GM18502 (cell line): Measurements from ENCODE around the gene NME9.

Experiments used
- ATAC-seq: cut with Tn5 transposase; IDR thresholded peaks from one replicate; pipeline ENCODE4 v1.9.1; 2021; ENCODE audit warnings: mild to moderate bottlenecking; ENCODE audit not compliant: unreplicated experiment, poor library complexity

NME9 gene

DNA sequence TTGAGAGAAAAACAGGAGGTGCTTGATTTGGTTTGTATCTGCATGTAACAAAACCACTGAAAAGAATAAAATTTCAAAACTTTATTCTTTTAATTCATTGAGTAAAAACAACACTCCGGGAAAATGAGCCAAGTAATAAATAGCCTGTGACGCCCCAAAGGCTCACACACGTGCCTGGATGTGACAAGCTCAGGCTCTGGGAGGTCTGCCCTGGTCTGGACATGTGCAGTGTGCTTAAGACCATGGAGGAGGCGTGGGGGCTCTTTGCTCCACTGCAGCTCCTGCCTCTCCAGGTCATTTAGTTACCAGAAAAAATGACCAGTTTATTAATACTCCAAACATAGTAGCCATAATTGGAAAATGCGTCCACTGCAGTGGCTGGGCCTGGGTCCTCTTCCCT, 8.6 kb upstream of the NME9 start:
- ATAC-seq, result no peak

DNA sequence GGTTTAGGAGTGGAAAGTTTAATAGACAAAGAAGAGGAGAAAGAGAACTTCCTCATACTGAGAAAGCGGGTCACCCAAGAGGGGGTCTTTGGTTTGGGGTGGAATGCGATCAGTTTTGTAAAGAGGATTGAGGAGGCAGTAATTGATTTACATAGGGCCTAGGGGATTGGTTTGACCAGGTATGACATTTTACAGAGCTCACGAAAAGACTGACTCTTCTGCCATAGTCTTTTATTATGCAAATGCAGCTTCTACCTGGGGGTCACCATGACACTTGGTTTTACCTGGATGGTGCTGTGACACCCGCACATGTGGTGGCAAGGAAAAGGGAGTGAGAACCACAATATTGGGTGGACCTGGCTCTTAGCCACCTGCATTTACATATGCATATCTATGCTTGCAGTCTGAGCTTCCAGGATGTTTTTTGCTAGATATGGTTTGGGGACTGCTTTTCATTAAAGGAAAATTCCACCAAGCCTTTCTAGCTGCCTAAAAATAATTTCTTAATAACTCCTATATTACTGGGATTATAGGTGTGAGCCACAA, 6.9 kb upstream of the NME9 start:
- no peak for ATAC-seq

DNA sequence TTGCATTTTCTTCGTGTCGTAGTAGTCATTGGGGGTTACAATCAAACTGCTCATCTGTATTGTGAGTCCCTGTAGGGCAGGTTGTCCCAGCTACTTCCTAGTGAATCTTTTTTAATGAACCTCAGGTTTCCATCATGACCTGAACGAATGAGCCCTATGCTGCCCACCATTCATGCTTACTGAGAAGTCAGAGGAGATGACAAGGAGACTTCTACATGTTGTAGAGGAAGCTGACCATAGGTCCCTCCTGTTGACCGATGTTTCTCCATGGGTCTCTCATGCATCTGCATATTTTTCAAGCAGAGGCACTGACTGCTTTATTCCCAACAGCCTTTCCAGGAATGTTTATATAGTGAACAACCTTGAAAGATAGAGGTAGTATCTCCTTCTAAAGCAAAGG, 5.0 kb upstream of the NME9 start:
- no peak for ATAC-seq

DNA sequence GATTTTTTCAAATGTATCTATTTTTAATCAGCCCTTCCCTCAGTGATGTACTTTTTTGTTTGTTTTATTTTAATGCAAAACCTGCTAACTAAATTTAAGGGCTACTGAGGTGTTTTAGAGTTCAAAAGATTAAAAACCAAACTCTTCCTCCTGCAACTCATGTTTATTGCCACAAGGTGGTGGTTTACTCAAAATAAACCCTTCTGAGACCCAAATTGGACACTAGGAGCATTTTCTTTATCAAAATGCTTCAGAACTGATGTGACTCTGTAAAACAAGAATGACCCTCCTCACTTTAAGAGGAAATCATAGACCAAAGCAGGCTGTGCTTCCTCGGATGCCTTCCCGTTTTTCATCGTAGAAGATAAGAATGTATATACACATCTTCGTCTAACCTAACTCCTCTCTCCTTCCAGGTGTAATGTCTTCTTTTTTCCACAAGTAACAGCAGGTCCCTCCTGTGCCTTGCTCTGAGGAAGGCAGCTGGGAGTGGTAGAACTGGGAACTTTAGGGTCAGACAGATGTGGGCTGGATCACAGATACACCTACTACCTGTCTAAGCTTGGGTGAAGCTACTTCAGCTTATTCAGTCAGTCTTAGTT, 2.9 kb upstream of the NME9 start:
- ATAC-seq, result no peak

DNA sequence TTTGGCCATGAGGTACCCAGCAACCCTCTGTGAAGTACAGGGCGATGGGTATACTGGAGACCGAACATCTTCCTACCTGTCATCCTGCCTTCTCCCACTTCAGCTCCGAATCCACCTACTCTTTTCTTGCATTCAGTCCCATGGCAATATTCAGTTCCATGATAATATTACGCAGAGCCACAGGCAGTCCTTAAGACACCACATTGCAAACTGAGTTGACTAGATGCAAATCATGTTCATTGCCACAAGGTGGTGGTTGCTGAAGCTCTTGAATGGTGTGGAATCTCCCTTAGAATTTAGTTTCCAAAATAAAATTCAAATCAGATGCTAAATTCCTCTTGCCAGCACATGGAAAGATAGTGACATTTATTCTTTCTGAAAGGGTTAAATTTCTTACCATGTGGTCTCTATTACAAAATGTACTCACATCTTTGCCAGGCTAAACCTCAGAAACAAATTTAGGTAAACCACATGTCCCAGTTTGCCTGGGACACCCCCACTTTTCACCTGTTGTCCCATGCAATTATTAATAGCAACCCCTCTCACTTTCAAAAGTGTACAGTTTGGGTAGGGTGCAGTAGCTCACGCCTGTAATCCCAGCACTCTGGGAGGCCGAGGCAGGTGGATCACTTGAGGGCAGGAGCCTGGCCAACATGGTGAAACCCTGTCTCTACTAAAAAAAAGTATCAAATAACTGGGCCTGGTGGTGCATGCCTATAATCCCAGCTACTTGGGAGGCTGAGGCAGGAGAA, 1.7 kb upstream of the NME9 start:
- ATAC-seq, result no peak

DNA sequence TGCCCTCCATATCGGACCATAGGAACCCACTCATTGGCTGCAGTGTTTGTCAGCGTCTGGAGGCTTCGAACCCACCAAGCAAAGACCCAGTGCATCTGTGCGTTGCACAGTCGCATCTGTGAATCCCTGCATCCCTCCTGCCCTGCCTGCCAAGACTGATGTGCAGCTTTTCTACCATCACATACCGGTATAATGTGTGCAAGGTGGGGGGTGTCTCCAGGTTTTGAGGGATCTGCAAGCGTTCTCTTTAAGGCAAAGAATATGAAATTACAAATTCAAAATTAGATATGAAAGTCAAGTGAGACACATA, 288 bp upstream of the NME9 start:
- ATAC-seq, result no peak

DNA sequence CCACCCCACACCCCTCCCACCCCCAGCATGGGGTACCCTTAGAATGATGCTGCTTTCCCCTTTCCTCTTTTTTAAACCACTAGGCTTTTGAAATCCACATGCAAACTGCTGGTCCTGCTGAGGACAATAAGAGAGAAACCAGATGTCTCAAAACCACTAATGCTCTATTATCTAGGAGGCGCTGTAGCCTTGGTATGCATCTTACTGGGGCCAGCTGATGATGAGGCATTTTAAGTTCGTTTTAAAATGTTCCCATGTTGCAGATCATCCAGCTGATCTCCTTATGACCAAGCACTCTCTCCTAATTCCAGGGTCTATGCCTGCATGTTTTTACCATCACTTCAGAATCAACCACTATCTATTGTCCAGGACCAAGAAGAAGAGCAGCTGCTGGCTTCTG, 1.3 kb downstream of the NME9 start:
- ATAC-seq, result no peak

DNA sequence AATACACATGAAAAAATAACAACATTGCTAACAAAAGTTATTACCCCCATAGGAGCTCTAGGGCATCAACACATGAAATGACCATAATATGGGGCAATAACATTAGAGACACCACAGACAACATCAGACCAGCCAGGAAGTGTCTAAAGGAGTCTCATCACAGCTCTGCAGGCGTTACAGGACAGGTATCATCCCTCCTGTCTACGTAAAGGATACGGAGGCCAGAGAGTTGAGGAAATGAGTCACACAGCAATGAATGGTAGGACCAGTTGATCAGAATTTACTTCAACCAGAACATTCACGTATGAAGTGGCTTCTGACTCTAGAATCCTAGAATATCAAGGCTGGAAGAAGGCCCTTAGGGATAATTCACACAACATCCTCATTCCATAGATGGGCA, 1.8 kb downstream of the NME9 start:
- ATAC-seq, result no peak

DNA sequence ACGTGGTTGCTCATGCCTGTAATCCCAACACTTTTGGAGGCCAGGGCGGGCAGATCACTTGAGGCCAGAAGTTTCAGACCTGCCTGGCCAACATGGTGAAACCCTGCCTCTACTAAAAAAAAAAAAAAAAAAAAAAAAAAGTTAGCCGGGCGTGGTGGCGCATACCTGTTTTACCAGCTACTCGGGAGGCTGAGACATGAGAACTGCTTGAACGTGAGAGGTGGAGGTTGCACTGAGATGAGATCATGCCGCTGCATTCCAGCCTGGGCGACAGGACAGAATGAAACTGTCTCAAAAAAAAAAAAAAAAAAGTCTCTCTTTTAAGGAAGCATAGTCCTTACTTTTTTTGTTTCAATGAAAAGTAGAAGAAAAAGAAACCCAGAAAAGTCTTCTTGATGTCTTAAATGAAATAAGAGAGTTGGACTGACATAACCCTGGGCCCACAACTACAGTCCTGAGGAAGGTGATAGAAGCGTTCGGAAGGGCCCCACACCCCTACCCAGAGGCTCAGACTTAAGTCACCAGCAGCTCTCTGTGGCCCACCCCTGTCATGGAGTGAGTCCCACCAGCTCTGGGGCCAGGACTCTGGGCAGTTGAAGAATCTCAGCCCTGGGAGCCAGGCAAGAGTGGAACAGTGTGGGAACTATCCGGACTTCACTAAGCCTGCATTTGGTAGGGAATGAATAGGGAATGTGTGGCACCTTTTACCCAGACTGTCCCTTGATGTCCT, 2.6 kb downstream of the NME9 start:
- ATAC-seq, result no peak

DNA sequence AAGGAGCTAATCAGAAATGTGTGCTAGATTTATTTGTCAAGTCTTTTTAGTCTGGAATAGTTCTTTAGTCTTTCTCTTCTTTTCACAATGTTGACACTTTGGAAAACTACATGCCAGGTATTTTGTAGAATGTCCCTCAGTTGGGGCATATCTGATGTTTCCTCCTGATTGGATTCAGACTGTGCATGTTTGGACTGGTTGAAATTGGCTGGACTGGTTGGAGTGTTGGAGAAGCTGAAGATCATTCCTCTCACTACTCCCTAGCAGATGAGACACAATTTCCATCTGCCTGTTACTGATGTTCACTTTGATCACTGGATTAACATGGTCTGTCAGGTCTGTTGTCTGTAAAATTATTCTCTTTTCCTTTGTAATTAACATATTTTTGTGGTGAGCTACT, 3.7 kb downstream of the NME9 start:
- ATAC-seq, result no peak

DNA sequence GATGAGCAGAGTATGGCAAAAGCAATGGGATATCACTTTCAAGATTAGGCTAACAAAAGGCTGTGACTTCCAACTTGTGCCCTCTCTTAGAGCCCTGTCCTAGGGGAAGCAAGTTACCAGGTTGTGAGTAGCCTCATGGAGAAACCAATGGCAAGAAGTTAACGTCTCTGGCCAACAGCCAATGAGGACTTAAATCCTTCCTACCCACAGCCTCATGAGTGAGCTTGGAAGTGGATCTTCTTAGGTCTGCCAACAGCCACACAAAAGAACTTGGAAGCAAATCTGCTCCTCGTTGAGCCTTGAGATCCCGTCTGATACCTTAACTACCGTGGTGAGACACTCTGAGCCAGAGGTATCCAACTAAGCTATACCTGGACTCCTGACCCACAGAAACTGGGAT, 5.7 kb downstream of the NME9 start:
- no peak for ATAC-seq

DNA sequence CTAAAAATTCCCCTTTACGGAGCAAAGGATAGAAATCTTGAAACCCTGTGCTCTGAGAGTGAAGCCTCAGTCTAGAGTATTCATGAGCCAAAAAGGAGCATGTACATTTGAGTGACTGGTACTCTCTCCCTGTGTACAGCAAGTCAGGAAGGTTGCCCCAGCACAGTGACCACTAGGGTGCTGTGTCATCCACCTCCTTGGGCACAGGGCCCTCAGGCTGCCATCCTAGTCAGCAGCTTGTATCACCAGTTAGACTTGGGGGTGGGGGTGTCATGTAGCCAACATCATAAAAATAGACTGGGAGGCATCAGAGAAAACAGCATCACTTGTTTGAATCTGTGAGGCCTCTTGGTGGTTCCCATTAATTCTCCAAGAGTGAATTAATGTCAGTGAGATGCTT, 12.0 kb downstream of the NME9 start:
- no peak for ATAC-seq

DNA sequence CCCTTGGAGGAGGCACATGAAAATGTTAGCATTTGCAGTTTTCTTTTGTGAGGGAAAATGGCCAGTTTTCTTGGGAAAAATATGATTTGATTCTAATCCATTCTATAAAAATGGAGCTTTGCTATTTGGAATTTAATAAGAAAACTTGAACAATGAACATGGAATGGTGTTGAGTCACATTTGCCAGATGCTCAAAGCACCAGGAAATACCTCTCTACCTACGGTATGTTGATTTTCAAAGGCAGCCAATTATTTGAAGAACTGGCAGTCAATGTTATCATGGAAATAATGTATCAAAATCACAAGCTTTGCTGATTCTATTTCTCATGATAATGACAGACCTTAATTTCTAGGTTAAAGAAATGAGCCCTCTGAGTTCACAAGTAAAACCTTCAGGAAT, 14.9 kb downstream of the NME9 start:
- ATAC-seq, result no peak

DNA sequence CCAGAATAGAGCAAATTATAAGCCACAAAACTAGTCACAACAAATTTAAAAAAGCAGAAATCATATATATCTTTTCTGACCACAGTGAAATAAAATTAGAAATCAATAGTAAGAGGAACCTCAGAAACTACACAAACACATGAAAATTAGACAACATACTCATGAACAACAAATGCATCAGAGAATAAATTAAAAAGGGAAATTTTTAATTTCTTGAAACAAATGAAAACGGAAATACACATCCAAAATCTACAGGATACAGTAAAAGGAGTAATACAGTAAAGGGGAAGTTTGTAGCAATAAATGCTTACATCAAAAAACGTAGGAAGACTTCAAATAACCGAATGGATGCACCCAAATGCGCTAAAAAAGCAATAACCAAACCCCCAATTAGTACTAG, 19.2 kb downstream of the NME9 start:
- no peak for ATAC-seq

DNA sequence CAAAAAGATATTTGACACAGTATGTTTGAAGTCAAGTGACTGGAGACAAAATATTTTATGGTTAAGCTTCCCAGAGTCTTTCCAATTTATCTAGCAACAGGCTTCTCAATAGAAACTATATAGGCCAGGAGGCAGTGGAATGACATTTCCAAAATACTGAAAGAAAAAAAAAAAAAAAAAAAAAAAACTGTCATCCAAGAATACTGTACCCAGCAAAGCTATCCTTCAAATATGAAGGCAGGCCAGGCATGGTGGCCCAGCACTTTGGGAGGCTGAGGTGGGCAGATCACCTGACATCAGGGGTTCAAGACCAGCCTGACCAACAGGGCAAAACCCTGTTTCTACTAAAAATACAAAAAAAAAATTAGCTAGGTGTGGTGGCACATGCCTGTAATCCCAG, 20.9 kb downstream of the NME9 start:
- no peak for ATAC-seq

DNA sequence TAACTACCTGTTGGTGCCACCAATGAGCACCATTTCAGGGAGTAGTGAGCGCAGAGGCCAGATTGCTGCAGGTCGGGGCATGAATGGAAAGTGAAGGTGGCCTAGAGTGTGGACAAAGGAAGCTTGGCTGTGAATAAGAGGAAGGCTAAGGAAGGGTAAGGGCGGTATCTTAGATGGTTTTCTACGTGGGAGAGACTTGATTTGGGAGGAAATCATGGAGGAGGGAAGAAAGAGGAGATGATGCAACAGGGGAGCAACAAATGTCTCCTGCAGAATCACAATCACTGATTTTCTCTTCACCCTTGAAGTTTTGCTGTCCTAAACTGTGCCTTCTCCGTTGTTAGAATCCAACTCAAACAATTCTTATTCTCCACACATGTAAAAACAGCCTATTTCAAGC, 21.8 kb downstream of the NME9 start:
- ATAC-seq, result no peak

DNA sequence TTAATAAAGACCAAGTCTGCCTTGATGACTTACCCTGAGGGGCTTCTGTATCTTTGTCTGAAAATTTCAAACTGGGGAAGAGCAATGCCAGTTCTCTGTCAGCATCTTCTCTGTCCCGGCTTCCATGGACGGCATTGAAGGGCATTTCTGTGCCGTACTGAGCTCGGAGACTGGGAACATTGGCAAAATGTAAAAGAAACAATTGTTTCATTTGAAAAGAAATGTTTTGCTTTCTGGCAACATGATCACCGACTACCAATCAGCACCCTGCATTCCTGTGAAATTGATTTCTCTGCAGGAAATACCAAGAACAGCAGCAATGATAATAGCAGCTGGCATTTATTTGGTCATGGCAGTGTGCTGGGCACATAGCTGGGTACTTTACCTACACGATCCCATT, 26.2 kb downstream of the NME9 start:
- ATAC-seq, result no peak

DNA sequence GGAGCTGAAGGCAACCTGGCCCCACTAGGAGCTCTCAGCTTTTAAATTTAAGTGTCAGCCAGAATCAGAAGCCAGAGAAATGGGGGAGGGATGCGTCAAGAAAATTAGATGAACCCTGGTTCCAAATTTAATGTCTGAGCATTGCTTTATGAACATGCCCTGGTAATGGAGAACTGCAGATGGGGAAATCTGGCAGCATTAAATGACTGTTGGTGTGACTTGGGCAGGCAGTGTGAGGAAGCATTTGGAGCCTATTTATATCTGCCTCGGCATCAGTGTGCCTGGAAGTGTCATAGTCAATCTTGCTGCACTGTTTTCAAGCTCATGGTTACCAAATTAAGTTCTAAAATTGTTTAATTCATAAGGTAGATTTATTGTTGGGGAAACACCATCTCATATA, 29.0 kb downstream of the NME9 start:
- ATAC-seq, result no peak

DNA sequence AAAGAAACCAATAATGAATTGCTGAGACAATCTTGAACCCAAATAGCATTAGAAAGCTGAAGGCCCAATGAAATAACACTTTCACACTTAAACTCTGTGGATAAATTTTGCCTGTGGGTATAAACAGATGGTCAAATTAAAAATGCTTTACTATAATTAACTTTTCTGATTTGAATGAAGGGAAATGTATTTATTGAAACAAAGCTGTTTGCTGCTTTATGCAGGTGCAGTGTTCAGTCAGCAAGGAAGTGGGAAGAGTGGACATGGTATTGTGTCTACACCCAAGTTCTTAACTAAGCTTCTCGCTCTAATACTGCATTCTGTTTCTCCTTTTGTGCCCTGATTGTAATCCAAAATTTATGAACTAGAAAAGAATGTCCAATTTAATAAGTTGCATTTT, 31.8 kb downstream of the NME9 start:
- ATAC-seq, result no peak

DNA sequence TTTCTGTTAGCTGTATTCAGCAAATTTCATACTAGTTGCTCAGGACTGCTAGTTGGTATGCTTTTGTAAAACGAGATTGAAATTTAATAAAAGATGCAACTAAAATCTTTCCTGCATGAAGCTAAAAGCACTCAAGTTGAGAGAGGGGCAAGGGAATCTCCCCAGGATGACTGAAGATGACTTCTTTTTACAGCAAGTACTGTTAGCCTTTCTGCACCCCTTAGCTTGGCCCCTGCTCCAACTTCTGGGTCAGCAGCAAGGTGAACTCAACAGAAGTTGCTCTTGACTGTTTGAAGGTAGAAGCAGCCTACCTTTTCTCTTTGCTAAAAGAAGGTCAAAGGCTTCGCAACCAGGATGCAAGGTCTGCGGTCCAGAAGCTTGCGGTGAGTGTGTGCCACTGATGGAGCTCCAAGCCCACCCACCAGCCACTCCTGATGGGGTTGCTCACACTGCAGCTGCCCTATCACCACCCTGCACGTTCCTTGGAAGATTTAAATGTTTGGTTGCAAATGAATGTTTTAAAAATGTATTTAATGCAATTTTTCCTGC, 32.5 kb downstream of the NME9 start:
- no peak for ATAC-seq

DNA sequence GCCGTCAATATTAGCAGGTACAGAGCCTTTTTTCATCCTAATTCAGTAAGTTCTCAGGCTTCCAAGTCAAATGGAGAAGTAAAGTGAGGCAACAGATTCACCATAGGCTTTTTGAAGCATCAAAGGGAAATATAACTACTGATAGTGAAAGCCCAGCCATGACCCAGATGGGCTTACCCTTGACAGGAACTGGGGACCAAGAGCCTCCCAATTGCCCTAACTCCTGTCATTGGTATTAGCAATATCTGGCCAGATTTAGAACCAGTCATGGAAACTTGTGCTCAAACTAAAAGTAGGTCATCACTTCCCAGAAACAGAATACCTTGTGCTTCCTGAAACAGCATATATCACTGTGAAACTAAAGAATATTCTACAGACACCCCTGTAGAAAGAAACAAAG, 33.0 kb downstream of the NME9 start:
- no peak for ATAC-seq
